Suprapubic skin (tissue), 4 donors: ENCODE data around the gene DDIT4. TPM values are rescaled to one million over a fixed set of nuclear protein-coding genes. Genes with fewer than 3 reads are reported as not detected.

Experiments
- DNase-seq, 2 donors: peaks; one replicate each; pipeline ENCODE4 v3.0.0-alpha.2; 2019; ENCODE audit warnings: low spot score in 2 of 2
- H3K27ac ChIP-seq: fragments of 200-600 bp; sonication (generic); one replicate; pipeline ENCODE4 v1.5.1; 2019
- H3K27me3 ChIP-seq: fragments of 200-600 bp; sonication (generic); one replicate; pipeline ENCODE4 v1.5.1; 2019
- H3K36me3 ChIP-seq: fragments of 200-600 bp; sonication (generic); one replicate; pipeline ENCODE4 v1.5.1; 2019
- H3K4me1 ChIP-seq: fragments of 200-600 bp; sonication (generic); one replicate; pipeline ENCODE4 v1.5.1; 2019
- H3K4me3 ChIP-seq: fragments of 200-600 bp; sonication (generic); one replicate; pipeline ENCODE4 v1.5.1; 2019; ENCODE audit warnings: mild to moderate bottlenecking
- H3K9me3 ChIP-seq: fragments of 200-600 bp; sonication (generic); one replicate; pipeline ENCODE4 v1.5.1; 2019
- CTCF ChIP-seq, 2 donors: fragments of 200-600 bp in 1 of 2; fragments of 450-650 bp in 1 of 2; sonication (generic) in 1 of 2; IDR thresholded peaks; one replicate each; pipeline ENCODE4 v1.5.1; 2016 to 2019; ENCODE audit warnings: antibody characterized with exemption in 2 of 2, mild to moderate bottlenecking in 1 of 2, moderate library complexity in 1 of 2
- EP300 ChIP-seq: sonication (generic); formaldehyde crosslinking; IDR thresholded peaks from one replicate; pipeline ENCODE4 v1.6.1; 2017; ENCODE audit warnings: antibody characterized with exemption
- POLR2A ChIP-seq, 2 donors: fragments of 450-650 bp; IDR thresholded peaks; one replicate each; pipeline ENCODE4 v1.6.1; 2017; ENCODE audit warnings: antibody characterized with exemption in 2 of 2, mild to moderate bottlenecking in 2 of 2, moderate library complexity in 2 of 2
- POLR2AphosphoS5 ChIP-seq, 3 donors: sonication (generic); formaldehyde crosslinking; IDR thresholded peaks; one replicate each; pipeline ENCODE4 v1.6.1; 2017; ENCODE audit warnings: antibody characterized with exemption in 3 of 3
- WGBS: methylation state at CpG from one replicate; pipeline ENCODE4 v1.1.5; 2018; 5-methylcytosine and 5-hydroxymethylcytosine counted together
- total RNA-seq, 4 donors: library from RNA; depleted of rRNA; stranded (reverse); fragments of >200 nt; gene quantifications; one replicate each; pipeline ENCODE4 v1.1.0, GENCODE V29; 2016

The DDIT4 gene
- total RNA-seq, 4 donors from 2014 or later: 170 to 246 (median 225) TPM

- Histone ChIP-seq H3K27ac (peak overlapping the region; percentile 50), H3K27me3 (no peaks in the 10 kb centered on the region), H3K36me3 (no peaks in the 10 kb centered on the region), H3K4me1 (peaks cover 30% of the 10 kb centered on the region), H3K9me3 (no peaks in the 10 kb centered on the region), H3K4me3 (no peak overlapping the region)
- 64% methylated on average over 21 of the region's 21 CpGs for WGBS
- peak in 1 of 2 donors; percentile 83 for DNase-seq
- no peak for TF ChIP-seq EP300
- peak in 1 of 3 donors; percentile 49 for TF ChIP-seq POLR2AphosphoS5 (IDR thresholded peaks at IDR 0.05)
Observed at GRCh38 chr10:72309290-72310240, 35.8 kb downstream of the DDIT4 start.

DNA sequence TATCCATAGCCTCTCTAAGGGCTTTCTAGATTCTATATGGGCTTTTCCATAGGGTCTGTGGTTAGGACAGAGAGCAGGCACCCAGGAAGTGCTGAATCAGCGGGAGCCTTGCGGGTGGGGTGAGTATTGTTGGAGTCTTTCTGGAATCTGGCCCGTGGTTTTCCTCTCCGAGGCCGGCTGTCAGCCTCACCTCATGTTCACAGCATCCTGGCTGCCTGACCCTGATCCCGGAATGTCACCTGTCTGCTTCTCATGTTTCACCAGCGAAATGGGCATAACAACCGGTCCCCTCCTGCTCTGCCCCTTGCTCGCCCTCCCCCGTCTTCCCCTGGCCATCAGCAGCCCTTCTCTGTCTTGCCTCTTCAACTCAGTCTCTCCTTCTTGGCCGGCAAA is 36.5 kb downstream of the DDIT4 start:
- no peak for DNase-seq
- Histone ChIP-seq H3K4me1 (peaks cover 35% of the 10 kb centered on the region), H3K27ac (peak overlapping the region; percentile 50), H3K27me3 (no peaks in the 10 kb centered on the region), H3K4me3 (no peak overlapping the region), H3K9me3 (no peaks in the 10 kb centered on the region), H3K36me3 (no peaks in the 10 kb centered on the region)
- TF ChIP-seq POLR2AphosphoS5 (IDR thresholded peaks at IDR 0.05): no peak
- WGBS: 48% methylated on average over 11 of the region's 11 CpGs

DNA sequence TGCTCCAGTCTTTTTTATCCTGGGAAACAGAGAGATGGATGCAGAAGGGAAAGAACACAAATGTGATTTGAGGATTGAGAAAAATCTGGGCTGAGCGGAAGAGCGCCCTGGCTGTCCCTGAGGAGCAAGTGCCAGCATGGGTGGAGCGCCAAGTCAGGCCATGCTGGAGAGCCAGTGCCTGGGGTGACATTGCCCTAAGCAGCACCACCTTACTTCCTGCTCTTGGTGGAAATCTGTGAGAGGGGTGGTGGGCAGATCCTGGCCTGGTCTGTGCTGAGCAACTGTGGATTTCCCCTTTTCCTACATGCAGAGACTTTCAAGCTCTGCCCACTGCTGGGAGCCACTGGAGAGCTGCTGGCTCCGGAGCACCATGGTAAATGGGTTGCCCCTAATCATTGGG is 36.9 kb downstream of the DDIT4 start:
- DNase-seq: no peak
- H3K27me3 ChIP-seq: no peaks in the 10 kb centered on the region
- TF ChIP-seq CTCF (IDR thresholded peaks at IDR 0.05): no peak
- no peak for TF ChIP-seq EP300
- TF ChIP-seq POLR2A (IDR thresholded peaks at IDR 0.05): no peak
- TF ChIP-seq POLR2AphosphoS5 (IDR thresholded peaks at IDR 0.05): no peak
- H3K4me1 ChIP-seq: peaks cover 39% of the 10 kb centered on the region
- no peaks in the 10 kb centered on the region for H3K36me3 ChIP-seq
- 68% methylated on average over 4 of the region's 4 CpGs for WGBS
- no peak overlapping the region for H3K27ac ChIP-seq
- H3K4me3 ChIP-seq: no peak overlapping the region
- H3K9me3 ChIP-seq: no peaks in the 10 kb centered on the region

DNA sequence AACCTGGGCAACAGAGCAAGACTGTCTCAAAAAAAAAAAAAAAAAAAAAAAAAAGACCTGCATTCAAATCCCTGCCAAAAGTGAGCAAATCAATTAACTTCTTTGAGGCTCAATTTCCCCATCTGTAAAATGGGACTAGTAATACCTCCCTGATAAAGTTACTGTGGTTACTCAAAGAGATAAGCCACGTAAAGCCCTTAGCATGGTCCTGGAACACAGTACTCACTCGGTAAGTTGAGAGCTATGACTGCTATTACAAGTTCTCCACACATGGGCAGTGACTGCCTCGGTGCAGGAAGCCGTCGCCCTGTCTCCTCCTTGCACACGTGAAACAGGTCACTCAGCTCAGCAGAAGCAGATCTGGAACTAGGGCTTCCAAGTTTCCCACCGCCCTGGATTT is 37.9 kb downstream of the DDIT4 start:
- no peaks in the 10 kb centered on the region for H3K9me3 ChIP-seq
- peaks cover 49% of the 10 kb centered on the region for H3K4me1 ChIP-seq
- 91% methylated on average over 7 of the region's 7 CpGs for WGBS
- no peaks in the 10 kb centered on the region for H3K36me3 ChIP-seq
- H3K27ac ChIP-seq: no peak overlapping the region
- no peak overlapping the region for H3K4me3 ChIP-seq
- H3K27me3 ChIP-seq: no peaks in the 10 kb centered on the region
- DNase-seq: no peak
- TF ChIP-seq CTCF (IDR thresholded peaks at IDR 0.05) (no peak), EP300 (no peak), POLR2AphosphoS5 (IDR thresholded peaks at IDR 0.05) (no peak), POLR2A (IDR thresholded peaks at IDR 0.05) (no peak)

GRCh38 chr10:72312865-72313391 is 39.2 kb downstream of the DDIT4 start:
- peaks cover 59% of the 10 kb centered on the region for H3K4me1 ChIP-seq
- whole genome bisulfite sequencing: 94% methylated on average over 8 of the region's 8 CpGs

GRCh38 chr10:72314263-72314662 is 40.5 kb downstream of the DDIT4 start:
- Histone ChIP-seq H3K9me3 (no peaks in the 10 kb centered on the region), H3K4me3 (no peak overlapping the region), H3K4me1 (peaks cover 53% of the 10 kb centered on the region), H3K27me3 (no peaks in the 10 kb centered on the region), H3K27ac (no peak overlapping the region), H3K36me3 (no peaks in the 10 kb centered on the region)
- TF ChIP-seq POLR2A (IDR thresholded peaks at IDR 0.05): no peak
- TF ChIP-seq CTCF (IDR thresholded peaks at IDR 0.05): no peak
- no peak for TF ChIP-seq POLR2AphosphoS5 (IDR thresholded peaks at IDR 0.05)
- no peak for TF ChIP-seq EP300
- DNase-seq: no peak
- WGBS: 96% methylated on average over 7 of the region's 7 CpGs

More at GRCh38 chr10:72312865-72313391, 39.2 kb downstream of the DDIT4 start:
- H3K9me3 ChIP-seq: no peaks in the 10 kb centered on the region
- no peaks in the 10 kb centered on the region for H3K36me3 ChIP-seq
- H3K27ac ChIP-seq: no peak overlapping the region
- no peak overlapping the region for H3K4me3 ChIP-seq
- TF ChIP-seq EP300 (no peak), POLR2A (IDR thresholded peaks at IDR 0.05) (no peak)
- no peaks in the 10 kb centered on the region for H3K27me3 ChIP-seq
- DNase-seq: no peak
